22Rv1 (cell line): ENCODE data around the gene SLC22A17.

Experiments used
- CTCF ChIP-seq: fragments of 450-650 bp; IDR thresholded peaks from 2 replicates; pipeline ENCODE4 v1.5.1; 2017; ENCODE audit warnings: mild to moderate bottlenecking
- ZFX ChIP-seq: fragments of 450-650 bp; IDR thresholded peaks from 2 replicates; pipeline ENCODE4 v1.6.1; 2017; ENCODE audit warnings: antibody characterized with exemption, borderline replicate concordance

GRCh38 chr14:23364164-23365035, 11.7 kb upstream of the SLC22A17 start:
- no peak for TF ChIP-seq CTCF
- no peak for TF ChIP-seq ZFX
